SH-SY5Y (cell line): Measurements from ENCODE around the gene FGF6.

Experiments
- GATA2 ChIP-seq: IDR thresholded peaks from 2 replicates; pipeline ENCODE4 v1.6.1; 2011; ENCODE audit warnings: mild to moderate bottlenecking, low read depth, low read length
- GATA3 ChIP-seq: IDR thresholded peaks from 2 replicates; pipeline ENCODE4 v1.6.1; 2011; ENCODE audit warnings: low read depth, mild to moderate bottlenecking, low read length, moderate library complexity

The FGF6 gene

GRCh38 chr12:4438834-4439596 lies 6.6 kb downstream of the FGF6 start:
- TF ChIP-seq GATA2 (no peak), GATA3 (no peak)

DNA sequence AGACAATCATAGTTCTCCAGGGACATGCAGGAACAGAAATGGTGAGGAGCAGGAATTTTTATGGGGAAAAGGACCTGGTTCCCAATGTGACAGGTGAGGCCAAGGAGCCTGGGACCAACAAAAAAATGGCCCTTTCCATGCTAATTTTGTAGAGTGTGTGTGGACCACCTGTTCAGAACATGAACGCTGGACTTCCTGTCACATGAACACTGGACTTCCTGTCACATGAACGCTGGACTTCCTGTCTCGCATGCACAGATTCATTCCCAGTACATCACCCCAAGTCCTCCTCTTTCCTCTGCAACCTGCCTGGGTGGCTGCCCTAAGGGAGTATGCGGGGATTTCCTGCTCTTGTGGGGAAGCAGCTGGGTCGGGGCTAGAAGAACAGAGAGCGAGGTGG lies 10.1 kb downstream of the FGF6 start:
- no peak for TF ChIP-seq GATA3
- TF ChIP-seq GATA2 = no peak

GRCh38 chr12:4434706-4435425 lies 10.7 kb downstream of the FGF6 start:
- TF ChIP-seq GATA3 (no peak), GATA2 (no peak)

DNA sequence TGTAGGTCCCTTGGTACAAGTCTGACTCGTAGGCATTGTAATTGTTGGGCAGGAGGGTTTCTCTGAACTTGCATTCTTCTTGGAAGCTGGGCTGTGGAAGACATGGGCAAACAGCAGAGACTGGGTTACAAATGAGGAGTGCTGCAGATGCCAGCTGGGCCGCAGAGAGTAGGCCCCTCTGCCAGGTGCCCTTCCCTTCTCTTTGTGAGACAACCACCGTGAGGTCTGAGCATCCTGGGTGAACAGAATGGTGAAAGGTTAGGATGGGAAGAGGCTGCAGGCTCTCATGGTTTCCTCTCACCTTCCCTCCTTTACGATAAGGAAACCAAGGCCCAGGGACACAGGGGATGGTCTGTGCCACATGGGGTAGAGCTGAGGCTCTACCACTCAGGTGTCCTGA lies 11.3 kb downstream of the FGF6 start:
- TF ChIP-seq GATA3 = no peak
- no peak for TF ChIP-seq GATA2

DNA sequence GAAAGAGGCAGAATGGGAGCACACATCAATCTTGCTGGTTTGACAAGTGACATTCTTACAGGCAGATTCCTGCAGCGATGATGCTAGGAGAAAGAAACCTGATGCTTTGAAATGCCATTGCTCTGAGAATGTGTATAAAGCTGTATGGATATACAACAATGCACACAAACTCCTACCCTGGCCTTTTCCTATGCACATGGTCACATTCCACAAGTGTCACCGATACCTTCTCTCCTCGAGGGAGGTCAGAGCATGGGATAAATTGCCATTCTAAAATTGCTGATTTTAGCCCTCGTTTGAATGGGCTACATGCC lies 11.9 kb downstream of the FGF6 start:
- TF ChIP-seq GATA2 = no peak
- no peak for TF ChIP-seq GATA3

DNA sequence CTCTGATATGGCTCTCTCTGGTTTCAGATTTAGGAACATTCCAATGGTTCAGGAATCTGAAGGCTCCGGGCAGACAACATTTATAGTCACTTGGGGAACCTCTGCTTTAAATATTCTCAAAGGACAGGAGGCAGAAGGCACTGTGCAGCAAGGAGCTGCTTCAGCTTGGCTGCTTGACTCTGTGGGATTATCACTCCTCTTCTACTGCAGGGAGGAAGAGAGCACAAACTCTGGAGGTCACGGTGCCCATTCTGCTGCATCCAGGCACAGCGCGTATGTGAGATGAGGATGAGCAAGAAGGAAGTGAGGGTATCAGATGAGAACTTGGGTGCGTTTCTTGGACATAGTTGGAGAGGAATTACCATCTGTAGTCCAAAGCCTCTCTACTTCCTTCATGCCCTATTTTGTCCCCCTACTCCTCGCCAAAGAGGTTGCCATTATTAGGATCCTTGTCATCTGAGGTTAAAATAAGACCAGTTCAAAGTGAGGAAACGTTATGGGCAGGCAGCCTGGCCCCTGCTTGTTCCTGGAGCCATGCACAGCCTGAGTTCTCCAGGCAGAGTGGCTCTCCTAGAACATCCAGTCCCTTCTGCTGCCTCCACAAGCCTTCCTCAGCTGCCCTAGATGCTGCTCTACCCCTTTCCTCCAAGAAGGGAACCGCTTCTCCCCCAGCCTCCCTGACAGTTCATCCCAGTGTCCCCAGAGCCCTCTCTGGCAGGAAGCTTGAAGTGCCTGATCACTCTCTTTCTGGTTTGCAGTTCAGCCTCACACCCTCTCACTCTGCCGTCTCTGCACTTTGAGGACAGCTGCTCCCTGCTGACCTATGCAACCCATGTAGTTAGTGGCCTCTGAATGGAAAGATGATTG lies 12.5 kb downstream of the FGF6 start:
- no peak for TF ChIP-seq GATA3
- no peak for TF ChIP-seq GATA2

- TF ChIP-seq GATA2 (no peak), GATA3 (no peak)
These were observed 13.7 kb downstream of the FGF6 start for GRCh38 chr12:4431866-4432265.

GRCh38 chr12:4431436-4431835 lies 14.2 kb downstream of the FGF6 start:
- TF ChIP-seq GATA3 = no peak
- TF ChIP-seq GATA2 = no peak

DNA sequence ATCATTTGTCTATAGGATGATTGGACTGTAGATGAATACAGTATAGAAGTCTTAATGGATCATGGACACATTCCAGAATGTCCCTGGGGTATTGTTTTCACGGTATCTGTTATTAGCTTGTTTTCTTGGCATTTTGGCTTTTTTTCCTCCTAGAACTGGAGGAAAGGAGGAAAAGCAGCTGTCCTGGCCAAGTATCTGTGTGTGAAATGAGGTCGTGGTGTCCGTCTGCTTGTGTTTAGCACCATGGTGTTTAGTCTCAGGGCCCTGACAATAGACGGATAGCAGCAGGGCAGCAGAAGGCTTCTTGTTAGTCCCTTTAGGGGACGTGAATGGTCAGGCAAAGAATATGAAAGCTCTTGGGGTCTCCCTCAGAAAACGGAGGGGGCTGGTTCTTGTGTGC lies 21.2 kb downstream of the FGF6 start:
- no peak for TF ChIP-seq GATA2
- no peak for TF ChIP-seq GATA3

- no peak for TF ChIP-seq GATA2
- TF ChIP-seq GATA3 = no peak
These were observed 22.0 kb downstream of the FGF6 start for GRCh38 chr12:4423528-4424195.

- TF ChIP-seq GATA3 = no peak
- no peak for TF ChIP-seq GATA2
These were observed 22.6 kb downstream of the FGF6 start for GRCh38 chr12:4422985-4423384.

DNA sequence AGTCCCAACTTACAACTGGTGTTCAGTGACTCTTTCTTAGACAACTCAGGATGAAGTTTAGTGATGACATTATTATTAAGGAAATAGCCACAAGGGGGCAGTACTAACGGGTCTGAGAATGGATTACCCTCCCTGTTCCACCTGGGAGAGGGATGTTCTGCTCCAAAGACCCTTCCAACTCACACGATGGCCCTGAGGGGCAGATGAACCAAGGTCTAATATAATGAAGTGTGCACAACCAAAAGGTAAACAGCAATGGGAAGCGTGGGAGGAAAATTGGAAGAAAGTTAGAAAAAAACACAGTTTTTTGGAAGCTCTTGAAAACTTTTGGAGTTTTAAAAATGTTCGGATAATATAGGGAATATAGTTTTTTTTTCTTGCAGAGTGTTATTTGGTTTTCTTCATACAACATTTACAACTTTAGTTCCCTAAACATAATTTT lies 24.0 kb downstream of the FGF6 start:
- TF ChIP-seq GATA2 = no peak
- no peak for TF ChIP-seq GATA3

DNA sequence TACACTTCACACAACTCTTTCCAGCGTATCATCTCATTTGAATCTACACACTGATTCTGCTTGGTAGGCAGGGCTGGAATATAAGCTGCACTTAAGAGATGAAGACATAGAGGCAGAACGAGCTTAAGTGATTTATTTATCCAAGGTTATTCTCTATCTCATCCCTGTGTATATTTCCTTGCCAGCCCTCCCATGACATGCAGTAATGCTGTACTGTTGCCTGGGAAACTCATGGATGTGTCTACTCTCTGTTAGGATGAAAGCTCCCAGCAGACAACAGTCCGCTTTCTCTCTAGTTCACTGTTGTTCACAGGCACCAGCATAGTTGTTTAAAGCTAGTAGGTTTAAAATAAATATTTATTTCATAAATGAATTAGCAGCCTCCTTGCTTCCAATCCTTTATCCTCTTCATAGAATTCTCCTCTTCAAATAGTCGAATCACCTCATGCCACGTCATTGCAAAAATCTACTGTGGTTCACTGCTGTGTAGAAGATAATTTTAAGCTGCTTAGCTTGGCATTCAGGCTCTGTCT lies 25.4 kb downstream of the FGF6 start:
- TF ChIP-seq GATA2 (no peak), GATA3 (no peak)

DNA sequence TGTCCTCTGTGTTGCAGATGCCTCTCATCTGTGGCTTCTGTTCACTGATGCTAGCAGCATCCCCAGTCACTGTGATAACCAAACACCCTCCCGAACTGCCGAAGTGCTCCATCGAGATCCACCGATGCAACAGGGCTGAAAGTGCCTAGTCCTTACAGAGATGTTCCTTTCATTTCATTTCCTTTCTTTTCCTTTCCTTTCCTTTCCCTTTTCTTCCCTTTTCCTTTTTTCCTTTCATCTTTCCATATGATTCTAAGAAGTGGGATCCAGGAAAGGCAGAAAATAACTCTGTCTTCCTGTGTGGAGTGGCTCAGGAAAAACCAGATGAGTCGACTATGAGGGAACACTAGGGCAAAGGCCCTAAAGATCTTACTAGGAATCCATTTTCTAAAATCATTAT lies 26.7 kb downstream of the FGF6 start:
- TF ChIP-seq GATA2 (no peak), GATA3 (no peak)
